GM12892 (cell line): ENCODE measurements around the gene SLIT2.

Source experiments
- POLR2A ChIP-seq: IDR thresholded peaks from 2 replicates; pipeline ENCODE4 v1.6.1; 2011; ENCODE audit warnings: low read depth, low read length, control low read depth
- POLR2AphosphoS5 ChIP-seq: IDR thresholded peaks from 2 replicates; pipeline ENCODE4 v1.6.1; 2011; ENCODE audit warnings: low read depth, low read length, control low read depth
- TAF1 ChIP-seq: IDR thresholded peaks from 2 replicates; pipeline ENCODE4 v1.6.1; 2011; ENCODE audit warnings: low read depth, mild to moderate bottlenecking, control low read depth, low read length, borderline replicate concordance

DNA sequence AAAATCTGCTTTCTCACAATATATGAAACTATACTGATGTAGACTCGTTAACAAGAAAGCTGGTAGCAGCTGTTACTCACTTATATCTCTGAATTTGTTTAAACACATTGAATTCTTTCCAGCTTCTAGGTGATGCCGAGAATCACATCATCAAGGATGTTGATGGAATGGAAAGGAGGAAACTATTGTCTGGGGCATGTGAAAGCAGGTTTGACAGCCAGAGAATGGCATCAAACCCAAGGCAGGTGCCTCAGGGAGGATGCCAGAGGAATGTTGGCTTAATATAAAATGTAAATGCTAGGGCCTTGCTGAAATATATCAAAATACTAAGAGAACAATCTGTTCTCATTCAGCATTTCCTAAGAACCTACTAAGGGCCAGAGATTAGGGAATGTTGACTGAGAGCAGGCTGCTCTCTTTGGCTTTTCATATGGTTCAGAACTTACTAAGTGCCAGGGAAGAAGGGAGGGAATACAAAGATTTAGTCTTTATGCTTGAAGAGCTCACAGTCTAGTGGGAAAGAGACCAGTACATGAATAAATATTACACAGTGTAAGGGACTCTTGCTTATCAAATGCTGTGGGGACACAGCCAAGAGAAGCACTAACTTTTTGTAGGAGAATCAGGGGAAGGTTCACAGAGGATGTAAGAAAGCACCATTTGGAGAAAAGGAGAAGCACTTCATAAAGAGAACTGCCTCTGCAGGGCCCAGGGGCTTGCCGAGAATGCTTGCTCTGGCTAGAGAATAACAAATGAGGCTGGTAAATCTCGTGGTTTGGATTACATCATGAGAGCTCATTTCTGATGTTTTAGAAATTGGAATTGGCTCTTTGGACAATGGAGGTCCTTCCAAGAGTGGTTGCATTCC is 14.7 kb downstream of the SLIT2 start:
- TF ChIP-seq POLR2AphosphoS5 (no peak), POLR2A (no peak), TAF1 (no peak)
